Left lung (tissue), 10 donors: ENCODE results near the gene PMF1. TPM values are rescaled to one million over a fixed set of nuclear protein-coding genes. Genes with fewer than 3 reads are reported as not detected.

Experiments
- ATAC-seq: fragments of 200-7000 bp; cut with Tn5 transposase; one replicate; pipeline ENCODE4 v1.9.1; 2020; ENCODE audit warnings: moderate library complexity
- DNase-seq, 4 donors: peaks; one replicate each; pipeline ENCODE4 v3.0.0-alpha.2; 2013 to 2020
- H3K27ac ChIP-seq, 2 donors: fragments of 200-600 bp; sonication (generic) in 1 of 2; one replicate each; pipeline versions ENCODE4 v1.5.0 to v1.8.0; 2020 to 2021
- H3K27me3 ChIP-seq, 2 donors: fragments of 200-600 bp; sonication (generic) in 1 of 2; one replicate each; pipeline versions ENCODE4 v1.5.0 to v1.8.0; 2020 to 2021
- H3K36me3 ChIP-seq, 2 donors: fragments of 200-600 bp; sonication (generic) in 1 of 2; one replicate each; pipeline versions ENCODE4 v1.5.0 to v1.8.0; 2020 to 2021
- H3K4me1 ChIP-seq, 2 donors: fragments of 200-600 bp; one replicate each; pipeline ENCODE4 v1.8.0; 2021
- H3K4me3 ChIP-seq, 2 donors: fragments of 200-600 bp; sonication (generic) in 1 of 2; one replicate each; pipeline versions ENCODE4 v1.5.0 to v1.8.0; 2020 to 2021; ENCODE audit warnings: mild to moderate bottlenecking in 1 of 2
- H3K9me3 ChIP-seq, 2 donors: fragments of 200-600 bp; sonication (generic) in 1 of 2; one replicate each; pipeline versions ENCODE4 v1.5.0 to v1.8.0; 2020 to 2021
- intact Hi-C, 2 donors: fragments of 100-400 bp; cut with DNase I; formaldehyde crosslinking; loops; one replicate each; pipeline versions ENCODE4 v1.11.2 to v1.14.2; 2022
- polyA plus RNA-seq, 6 donors: library from polyadenylated mRNA; unstranded; fragments of 120-200 nt; gene quantifications; one replicate each; pipeline ENCODE4 v1.2.1, GENCODE V29; 2013; ENCODE audit not compliant: insufficient read length in 6 of 6
- total RNA-seq, 2 donors: library from RNA; stranded (reverse); fragmentation: NEBNext Ultra II Directional; extraction: Animal tissue kit (Norgen Biotek cat#: 25700); gene quantifications; one replicate each; pipeline ENCODE4 v1.2.1, GENCODE V29; 2021
- TF ChIP-seq, protein P1 (sequence below), 2 donors: fragments of 200-600 bp; sonication (generic) in 1 of 2; IDR thresholded peaks; one replicate each; pipeline versions ENCODE4 v1.5.0 to v1.8.0; 2021; ENCODE audit warnings: antibody characterized with exemption in 2 of 2
- donor health status: DM: no; HTN: yes; CAD: no.
- donor health status: DM: no; HTN: no; CAD: no.

PMF1 gene
- total and polyA plus RNA-seq, 8 donors: 40.1 to 91.5 (median 78.0) TPM

DNA sequence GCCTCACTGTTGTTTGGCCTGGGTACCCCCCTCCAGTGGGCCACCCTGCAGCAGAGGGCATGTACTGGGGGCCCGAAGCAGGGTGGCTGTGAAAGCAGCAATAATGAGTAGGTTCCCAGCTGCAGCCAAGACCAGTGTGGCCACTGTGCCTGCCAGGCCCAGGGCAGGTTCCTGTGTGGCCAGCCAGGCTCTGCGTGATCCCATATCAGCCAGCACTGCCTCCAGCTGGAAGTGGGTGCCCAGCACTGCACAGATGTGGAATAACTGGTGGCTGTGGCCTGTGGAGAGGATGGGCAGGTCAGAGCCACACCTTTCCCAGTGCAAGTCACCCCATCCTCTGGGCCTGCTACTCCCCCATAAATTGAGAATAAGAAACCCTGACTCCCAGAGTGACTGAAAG lies 31.3 kb downstream of the PMF1 start:
- intact Hi-C loops: no loop called here
- Histone ChIP-seq H3K4me1 (peaks cover 8 to 32% of the 10 kb centered on the region in 2 donors), H3K4me3 (no peak overlapping the region), H3K36me3 (peaks cover 0 to 37% of the 10 kb centered on the region in 2 donors), H3K27me3 (peaks cover 0 to 25% of the 10 kb centered on the region in 2 donors), H3K9me3 (no peaks in the 10 kb centered on the region), H3K27ac (no peak overlapping the region)
- TF ChIP-seq, protein P1, sequence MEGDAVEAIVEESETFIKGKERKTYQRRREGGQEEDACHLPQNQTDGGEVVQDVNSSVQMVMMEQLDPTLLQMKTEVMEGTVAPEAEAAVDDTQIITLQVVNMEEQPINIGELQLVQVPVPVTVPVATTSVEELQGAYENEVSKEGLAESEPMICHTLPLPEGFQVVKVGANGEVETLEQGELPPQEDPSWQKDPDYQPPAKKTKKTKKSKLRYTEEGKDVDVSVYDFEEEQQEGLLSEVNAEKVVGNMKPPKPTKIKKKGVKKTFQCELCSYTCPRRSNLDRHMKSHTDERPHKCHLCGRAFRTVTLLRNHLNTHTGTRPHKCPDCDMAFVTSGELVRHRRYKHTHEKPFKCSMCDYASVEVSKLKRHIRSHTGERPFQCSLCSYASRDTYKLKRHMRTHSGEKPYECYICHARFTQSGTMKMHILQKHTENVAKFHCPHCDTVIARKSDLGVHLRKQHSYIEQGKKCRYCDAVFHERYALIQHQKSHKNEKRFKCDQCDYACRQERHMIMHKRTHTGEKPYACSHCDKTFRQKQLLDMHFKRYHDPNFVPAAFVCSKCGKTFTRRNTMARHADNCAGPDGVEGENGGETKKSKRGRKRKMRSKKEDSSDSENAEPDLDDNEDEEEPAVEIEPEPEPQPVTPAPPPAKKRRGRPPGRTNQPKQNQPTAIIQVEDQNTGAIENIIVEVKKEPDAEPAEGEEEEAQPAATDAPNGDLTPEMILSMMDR (IDR thresholded peaks at IDR 0.05): no peak
- DNase-seq (no peak), ATAC-seq (no peak)

DNA sequence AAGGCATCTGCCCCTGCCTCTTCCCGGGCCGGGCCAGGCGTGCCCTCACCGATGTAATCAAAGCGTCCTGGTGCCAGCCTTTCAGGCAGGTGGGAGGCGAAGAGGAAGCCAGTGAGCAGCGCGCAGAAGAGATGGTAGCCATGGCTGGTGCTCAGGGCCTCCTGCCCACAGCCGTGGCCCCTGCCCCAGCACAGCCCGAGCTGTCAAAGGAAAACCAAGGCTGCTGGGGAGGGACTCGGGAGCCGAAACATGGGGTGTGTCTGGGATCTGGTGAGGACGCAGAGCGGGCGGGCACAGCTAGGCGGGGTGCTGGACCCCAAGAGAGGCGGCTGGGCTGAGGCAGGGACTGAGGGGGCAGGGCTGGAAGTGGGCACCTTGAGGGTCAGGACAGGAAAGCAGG lies 31.9 kb downstream of the PMF1 start:
- TF ChIP-seq, protein P1 (IDR thresholded peaks at IDR 0.05): no peak
- peaks cover 0 to 37% of the 10 kb centered on the region in 2 donors for H3K36me3 ChIP-seq
- H3K27ac ChIP-seq: no peak overlapping the region
- H3K9me3 ChIP-seq: no peaks in the 10 kb centered on the region
- DNase-seq: no peak
- no peak for ATAC-seq
- intact Hi-C loops: no loop called here
- peaks cover 0 to 25% of the 10 kb centered on the region in 2 donors for H3K27me3 ChIP-seq
- H3K4me1 ChIP-seq: peaks cover 8 to 32% of the 10 kb centered on the region in 2 donors
- no peak overlapping the region for H3K4me3 ChIP-seq

GRCh38 chr1:156245451-156246232 lies 32.8 kb downstream of the PMF1 start:
- H3K27ac ChIP-seq: no peak overlapping the region
- peak; percentile 22 for ATAC-seq
- TF ChIP-seq, protein P1 (IDR thresholded peaks at IDR 0.05): no peak
- intact Hi-C loops: no loop called here
- peaks cover 8 to 32% of the 10 kb centered on the region in 2 donors for H3K4me1 ChIP-seq
- peaks cover 0 to 25% of the 10 kb centered on the region in 2 donors for H3K27me3 ChIP-seq
- DNase-seq: peak in 2 of 4 donors; percentile 27 to 85
- H3K9me3 ChIP-seq: no peaks in the 10 kb centered on the region
- peak overlapping the region; percentile 7 to 13 for H3K4me3 ChIP-seq
- peaks cover 0 to 37% of the 10 kb centered on the region in 2 donors for H3K36me3 ChIP-seq

DNA sequence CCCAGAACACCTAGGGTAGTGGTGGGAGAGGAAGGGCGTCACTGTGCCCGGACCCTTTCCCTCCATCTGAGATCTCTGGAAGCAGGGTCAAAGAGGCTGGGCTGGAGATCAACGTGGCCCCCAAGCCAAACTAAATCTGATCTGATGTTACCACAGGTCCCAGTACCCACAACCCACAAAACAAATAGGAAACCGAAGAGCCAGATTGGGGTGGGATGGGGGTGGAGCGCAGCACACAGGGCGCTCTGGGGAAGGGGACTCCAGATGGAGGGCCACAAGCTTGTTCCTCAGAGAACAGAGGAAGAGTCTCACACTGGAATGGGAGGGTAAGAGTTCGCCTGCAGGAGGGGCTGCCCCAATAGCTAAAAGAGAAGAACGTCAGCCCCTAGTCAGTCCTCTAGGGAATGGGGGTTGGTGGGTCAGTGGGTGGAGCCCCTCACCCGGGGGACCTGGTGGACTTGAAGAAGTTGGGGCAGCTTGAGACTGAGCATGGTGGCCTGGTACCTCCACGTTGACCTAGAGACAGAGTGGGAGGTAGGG lies 33.5 kb downstream of the PMF1 start:
- Histone ChIP-seq H3K4me3 (no peak overlapping the region), H3K36me3 (peaks cover 0 to 37% of the 10 kb centered on the region in 2 donors), H3K27me3 (peaks cover 0 to 25% of the 10 kb centered on the region in 2 donors), H3K27ac (no peak overlapping the region), H3K4me1 (peaks cover 8 to 32% of the 10 kb centered on the region in 2 donors), H3K9me3 (no peaks in the 10 kb centered on the region)
- DNase-seq: no peak
- ATAC-seq: no peak
- TF ChIP-seq, protein P1 (IDR thresholded peaks at IDR 0.05): no peak
- intact Hi-C loops: no loop called here

GRCh38 chr1:156246781-156247459 lies 34.1 kb downstream of the PMF1 start:
- no peaks in the 10 kb centered on the region for H3K9me3 ChIP-seq
- no peak overlapping the region for H3K27ac ChIP-seq
- H3K4me3 ChIP-seq: no peak overlapping the region
- TF ChIP-seq, protein P1 (IDR thresholded peaks at IDR 0.05): no peak
- peaks cover 8 to 32% of the 10 kb centered on the region in 2 donors for H3K4me1 ChIP-seq
- DNase-seq: peak in 1 of 4 donors; percentile 84
- intact Hi-C loops: no loop called here
- H3K36me3 ChIP-seq: peaks cover 0 to 38% of the 10 kb centered on the region in 2 donors
- peaks cover 0 to 25% of the 10 kb centered on the region in 2 donors for H3K27me3 ChIP-seq
- ATAC-seq: peak; percentile 75
